ENCODE data around the gene GPI.

DNA sequence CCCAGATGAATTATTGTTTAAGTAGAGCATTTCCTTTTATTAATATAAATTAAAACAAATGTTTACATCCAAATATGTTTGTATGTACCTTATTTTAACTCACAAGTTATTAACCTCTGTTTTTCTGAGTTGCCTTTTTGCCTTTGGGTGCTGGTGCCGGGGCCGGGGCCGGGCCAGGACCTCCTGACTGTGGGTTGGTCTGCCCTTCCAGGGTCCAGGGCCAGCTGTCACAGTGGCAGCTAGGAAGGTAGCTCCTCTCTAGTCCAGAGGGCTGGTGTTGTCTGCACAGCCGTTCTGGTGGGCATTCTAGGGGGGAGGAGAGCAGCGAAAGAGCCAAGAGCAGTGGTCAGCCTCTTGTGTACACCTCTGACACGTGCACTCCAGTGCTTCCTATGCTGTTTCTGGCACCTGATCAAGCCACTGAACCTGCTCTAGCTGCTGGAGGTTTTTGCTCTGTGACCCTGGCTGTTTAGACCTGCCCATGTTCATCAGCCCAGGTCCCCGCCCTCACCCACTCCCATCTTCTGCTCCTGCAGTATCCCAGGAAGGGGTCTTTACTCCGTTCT, 61.2 kb downstream of the GPI start:
- TF ChIP-seq, protein P1, sequence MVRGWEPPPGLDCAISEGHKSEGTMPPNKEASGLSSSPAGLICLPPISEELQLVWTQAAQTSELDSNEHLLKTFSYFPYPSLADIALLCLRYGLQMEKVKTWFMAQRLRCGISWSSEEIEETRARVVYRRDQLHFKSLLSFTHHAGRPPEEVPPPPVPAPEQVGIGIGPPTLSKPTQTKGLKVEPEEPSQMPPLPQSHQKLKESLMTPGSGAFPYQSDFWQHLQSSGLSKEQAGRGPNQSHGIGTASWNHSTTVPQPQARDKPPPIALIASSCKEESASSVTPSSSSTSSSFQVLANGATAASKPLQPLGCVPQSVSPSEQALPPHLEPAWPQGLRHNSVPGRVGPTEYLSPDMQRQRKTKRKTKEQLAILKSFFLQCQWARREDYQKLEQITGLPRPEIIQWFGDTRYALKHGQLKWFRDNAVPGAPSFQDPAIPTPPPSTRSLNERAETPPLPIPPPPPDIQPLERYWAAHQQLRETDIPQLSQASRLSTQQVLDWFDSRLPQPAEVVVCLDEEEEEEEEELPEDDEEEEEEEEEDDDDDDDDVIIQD (CRISPR knock-in tag; IDR thresholded peaks at IDR 0.05; ENCODE audit: low read depth) = no peak
- no peak for TF ChIP-seq SIN3B (IDR thresholded peaks at IDR 0.05; ENCODE audit: low read length)
- TF ChIP-seq, protein P2, sequence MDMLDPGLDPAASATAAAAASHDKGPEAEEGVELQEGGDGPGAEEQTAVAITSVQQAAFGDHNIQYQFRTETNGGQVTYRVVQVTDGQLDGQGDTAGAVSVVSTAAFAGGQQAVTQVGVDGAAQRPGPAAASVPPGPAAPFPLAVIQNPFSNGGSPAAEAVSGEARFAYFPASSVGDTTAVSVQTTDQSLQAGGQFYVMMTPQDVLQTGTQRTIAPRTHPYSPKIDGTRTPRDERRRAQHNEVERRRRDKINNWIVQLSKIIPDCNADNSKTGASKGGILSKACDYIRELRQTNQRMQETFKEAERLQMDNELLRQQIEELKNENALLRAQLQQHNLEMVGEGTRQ (IDR thresholded peaks at IDR 0.05; ENCODE audit: low read depth, low read length) = no peak
- TF ChIP-seq, protein P2 (CRISPR knock-in tag; IDR thresholded peaks at IDR 0.05; ENCODE audit: borderline replicate concordance) = no peak
- TF ChIP-seq ZFP90 (CRISPR knock-in tag; IDR thresholded peaks at IDR 0.05; ENCODE audit: borderline replicate concordance) = no peak
- no peak for TF ChIP-seq SP2 (CRISPR knock-in tag; IDR thresholded peaks at IDR 0.05)
- TF ChIP-seq, protein P3, sequence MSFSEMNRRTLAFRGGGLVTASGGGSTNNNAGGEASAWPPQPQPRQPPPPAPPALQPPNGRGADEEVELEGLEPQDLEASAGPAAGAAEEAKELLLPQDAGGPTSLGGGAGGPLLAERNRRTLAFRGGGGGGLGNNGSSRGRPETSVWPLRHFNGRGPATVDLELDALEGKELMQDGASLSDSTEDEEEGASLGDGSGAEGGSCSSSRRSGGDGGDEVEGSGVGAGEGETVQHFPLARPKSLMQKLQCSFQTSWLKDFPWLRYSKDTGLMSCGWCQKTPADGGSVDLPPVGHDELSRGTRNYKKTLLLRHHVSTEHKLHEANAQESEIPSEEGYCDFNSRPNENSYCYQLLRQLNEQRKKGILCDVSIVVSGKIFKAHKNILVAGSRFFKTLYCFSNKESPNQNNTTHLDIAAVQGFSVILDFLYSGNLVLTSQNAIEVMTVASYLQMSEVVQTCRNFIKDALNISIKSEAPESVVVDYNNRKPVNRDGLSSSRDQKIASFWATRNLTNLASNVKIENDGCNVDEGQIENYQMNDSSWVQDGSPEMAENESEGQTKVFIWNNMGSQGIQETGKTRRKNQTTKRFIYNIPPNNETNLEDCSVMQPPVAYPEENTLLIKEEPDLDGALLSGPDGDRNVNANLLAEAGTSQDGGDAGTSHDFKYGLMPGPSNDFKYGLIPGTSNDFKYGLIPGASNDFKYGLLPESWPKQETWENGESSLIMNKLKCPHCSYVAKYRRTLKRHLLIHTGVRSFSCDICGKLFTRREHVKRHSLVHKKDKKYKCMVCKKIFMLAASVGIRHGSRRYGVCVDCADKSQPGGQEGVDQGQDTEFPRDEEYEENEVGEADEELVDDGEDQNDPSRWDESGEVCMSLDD (CRISPR knock-in tag; IDR thresholded peaks at IDR 0.05; ENCODE audit: borderline replicate concordance) = no peak
- no peak for TF ChIP-seq HHEX (CRISPR knock-in tag; IDR thresholded peaks at IDR 0.05)
- TF ChIP-seq, protein P4, sequence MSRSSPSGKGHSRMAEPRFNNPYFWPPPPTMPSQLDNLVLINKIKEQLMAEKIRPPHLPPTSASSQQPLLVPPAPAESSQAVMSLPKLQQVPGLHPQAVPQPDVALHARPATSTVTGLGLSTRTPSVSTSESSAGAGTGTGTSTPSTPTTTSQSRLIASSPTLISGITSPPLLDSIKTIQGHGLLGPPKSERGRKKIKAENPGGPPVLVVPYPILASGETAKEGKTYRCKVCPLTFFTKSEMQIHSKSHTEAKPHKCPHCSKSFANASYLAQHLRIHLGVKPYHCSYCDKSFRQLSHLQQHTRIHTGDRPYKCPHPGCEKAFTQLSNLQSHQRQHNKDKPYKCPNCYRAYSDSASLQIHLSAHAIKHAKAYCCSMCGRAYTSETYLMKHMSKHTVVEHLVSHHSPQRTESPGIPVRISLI (CRISPR knock-in tag; IDR thresholded peaks at IDR 0.05; ENCODE audit: borderline replicate concordance) = no peak
